Activated T-helper 9 cell treated with anti-CD3 and anti-CD28 coated beads, Interleukin-2, amount 50 U/mL, for 16 hours (primary cell): ENCODE data around the gene MARK3.
A peak's percentile ranks its signal among the peaks of the same experiment; 100 is the strongest.
"Not testable (repeated sequence)": the region's sequence is repeated elsewhere in the genome, so short reads cannot be mapped to it uniquely, and the experiment has no call there.

Source experiments
- DNase-seq: peaks from one replicate; pipeline ENCODE4 v3.0.0-alpha.2; 2020; ENCODE audit warnings: low read depth

Gene MARK3

DNA sequence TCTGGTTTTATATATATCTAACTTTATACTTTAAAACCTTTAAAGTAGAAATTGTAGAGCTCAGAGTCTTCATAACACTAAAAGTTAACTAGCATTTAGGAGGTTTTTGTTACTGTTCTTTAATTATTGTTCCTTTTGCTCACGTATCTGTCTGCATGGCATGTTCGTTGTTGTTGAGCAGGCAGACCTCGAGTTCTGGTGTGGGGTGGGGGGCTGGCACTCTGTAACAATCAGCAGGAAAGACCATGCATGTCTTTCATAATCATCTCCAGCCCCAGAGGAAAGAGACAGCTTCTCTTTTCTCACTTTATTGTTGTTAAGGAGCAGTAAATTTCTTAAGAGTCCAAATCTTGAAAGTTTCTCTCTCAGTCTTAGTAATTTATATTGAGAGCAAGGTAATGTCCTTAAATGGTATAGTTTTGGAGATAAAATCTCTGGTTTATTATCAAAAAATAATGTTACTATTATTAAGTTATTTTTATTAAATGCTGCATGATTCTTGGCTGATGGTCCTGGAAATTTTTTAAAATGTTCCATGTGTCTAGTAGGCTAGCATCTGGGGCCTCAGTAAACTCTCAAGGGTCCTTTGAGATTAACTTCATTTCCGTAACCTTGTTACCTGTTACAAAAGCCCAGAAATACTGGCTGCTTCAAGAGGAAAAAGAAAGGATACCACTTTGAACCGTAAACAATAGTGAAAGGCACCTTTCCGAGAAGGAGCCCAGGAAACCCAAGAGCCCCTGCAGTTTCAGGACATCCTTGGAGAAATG, 107.1 kb downstream of the MARK3 start:
- no peak for DNase-seq

DNA sequence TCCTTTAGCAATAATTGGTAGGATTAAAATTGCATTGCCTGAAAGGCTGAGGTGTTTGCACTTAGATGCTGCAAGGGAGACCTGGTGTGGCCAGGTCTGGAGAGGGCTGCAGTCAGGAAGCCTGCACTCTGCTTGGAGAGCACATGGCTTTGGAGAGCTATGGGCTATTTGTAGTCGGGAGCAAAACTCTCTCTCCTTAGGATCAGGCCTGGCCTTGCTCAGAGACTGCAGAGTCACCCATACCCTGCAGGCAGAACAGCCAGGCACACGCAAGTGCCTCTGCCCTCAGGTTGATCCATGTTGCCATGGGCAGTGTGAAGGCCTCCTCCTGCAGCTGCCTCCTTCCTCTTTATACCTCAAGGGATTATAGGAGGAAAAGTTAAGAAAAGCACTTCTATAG, 110.6 kb downstream of the MARK3 start:
- DNase-seq: no peak

- no peak for DNase-seq
Measured at GRCh38 chr14:103496776-103497175, 111.6 kb downstream of the MARK3 start.

DNA sequence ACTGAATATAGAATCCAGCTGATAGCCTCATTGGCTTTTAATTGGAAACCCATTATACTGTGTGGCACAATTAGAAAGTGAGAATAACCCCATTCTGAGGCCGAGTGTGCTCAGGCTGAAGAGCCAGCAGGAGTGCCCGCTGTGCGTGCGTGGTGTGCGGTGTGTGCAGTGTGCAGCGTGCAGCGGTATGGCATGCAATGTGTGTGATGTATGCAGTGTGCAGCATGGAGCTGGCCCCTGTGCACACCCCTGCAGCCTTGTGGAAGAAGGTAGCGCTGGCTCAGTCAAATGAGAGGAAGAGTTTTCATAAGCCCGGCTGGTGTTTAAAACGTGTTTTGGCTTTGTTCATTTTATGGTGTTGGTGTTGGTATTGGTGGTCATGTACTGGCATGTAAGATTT, 114.5 kb downstream of the MARK3 start:
- DNase-seq: no peak

DNA sequence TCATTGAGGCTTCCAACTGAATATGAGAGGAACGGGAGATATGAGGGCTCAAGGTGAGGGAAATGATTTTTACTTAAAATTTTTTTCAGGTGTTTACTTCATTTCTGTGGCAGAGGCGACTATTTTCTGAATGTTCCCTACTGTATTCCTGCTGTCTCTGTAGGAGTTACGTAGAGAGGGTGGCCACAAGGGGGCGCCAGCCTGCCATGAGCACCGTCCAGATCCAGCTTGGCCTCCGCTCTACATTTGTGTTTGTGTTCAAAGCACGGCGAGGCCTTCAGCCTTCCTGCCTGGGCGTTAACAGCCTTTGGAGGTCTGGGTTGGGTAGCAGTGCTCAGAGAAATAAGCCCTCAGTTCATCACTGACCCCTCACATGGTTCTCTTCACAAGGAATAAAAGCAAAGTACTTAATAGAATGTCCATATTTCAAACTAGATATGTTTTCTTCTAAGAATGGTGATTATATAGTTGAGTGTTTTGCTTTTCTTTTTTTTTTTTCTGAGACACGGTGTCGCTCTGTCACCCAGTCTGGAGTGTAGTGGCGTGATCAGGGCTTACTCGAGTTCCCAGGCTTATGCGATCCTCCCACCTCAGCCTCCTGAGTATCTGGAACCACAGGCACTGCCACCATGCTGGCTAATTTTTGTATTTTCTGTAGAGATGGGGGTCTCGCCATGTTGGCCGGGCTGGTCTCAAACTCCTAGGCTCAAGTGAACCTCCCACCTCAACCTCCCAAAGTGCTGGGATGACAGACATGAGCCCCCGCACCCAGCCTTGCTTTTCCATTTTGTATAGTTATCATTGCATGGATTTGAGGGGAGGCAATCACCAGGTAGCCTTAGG, 115.2 kb downstream of the MARK3 start:
- peak; percentile 69 for DNase-seq

DNA sequence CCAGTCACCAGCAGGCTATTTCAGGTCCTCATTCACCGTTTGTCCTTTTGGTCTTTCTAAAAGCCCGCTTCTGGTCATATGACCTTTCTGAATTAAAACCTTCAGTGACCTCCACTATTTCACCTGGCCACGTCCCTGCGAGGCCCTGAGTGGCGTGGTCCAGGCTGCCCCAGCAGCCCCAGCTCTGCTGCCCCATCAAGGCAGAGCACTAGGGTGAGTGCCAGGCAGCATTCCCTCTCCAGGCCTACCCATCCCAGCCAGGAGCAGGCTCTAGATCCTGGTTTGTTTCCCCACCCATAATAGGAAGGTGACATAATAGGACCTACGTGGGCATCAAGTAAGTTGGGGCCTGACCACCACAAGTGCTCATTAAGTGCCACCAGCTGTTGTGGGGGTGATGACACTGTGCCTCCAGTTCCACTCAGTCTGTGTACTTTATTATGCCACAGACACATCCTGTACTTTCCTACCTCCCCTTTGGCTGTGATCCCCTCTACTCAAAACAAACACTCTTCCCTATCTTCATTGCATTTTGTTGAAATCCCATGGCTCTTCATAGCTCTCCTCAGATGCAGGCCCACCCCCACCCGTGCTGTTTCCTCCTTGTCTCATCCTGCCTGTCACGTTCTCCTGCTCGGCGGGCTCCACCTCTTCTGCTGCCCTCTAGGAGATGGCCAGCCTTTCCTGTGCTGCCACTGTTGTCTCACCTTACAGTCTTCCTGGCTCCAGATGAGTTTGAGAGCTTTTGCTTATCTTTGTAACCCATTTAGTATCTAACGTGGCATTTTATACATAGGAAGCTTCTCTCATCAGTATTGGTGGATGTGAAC, 116.0 kb downstream of the MARK3 start:
- no peak for DNase-seq

DNA sequence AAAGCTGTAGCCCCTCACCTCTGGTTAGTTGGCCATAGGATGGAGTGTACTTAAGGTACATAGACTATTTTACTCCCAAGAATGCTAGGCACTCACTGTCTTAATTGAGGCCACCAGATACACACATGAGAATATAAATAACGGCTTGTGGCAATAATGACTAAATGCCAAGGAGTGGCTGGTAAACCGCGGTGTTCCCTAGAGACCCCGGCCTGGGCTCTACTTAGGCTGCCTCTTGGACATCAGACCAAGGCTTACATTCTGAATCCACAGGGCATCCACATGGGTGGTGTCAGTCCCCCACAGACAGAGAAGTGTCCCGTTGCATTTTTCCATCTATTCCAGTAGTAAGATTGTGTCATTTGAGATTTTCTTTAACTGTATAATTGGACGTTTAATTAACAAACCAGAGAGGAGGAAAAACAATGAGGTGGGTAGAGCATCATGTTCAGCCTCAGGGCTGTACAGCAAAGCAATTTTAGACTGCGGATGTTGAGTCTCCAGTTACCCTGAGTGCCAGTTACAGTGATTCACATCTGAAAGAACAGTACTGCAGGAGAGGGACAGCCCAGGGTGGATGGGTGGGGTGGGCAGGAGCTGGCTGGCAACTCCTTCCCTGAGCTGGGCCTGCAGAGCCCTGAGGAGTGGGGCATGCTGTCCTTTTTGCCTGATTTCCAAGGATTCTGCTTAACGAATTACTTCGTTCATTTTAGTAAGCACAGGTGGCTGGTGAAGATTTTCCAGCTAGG, 116.9 kb downstream of the MARK3 start:
- DNase-seq: no peak

- DNase-seq: no peak
Measured at GRCh38 chr14:103502877-103503276, 117.7 kb downstream of the MARK3 start.

DNA sequence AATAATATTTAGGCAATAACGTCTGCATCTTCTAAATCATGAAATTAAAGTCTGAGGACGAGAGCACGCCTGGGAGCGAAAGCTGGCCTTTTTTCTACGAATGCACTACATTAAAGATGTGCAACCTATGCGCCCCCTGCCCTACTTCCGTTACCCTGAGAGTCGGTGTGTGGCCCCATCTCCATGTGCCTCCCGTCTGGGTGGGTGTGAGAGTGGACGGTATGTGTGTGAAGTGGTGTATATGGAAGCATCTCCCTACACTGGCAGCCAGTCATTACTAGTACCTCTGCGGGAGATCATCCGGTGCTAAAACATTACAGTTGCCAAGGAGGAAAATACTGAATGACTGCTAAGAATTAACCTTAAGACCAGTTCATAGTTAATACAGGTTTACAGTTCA, 118.1 kb downstream of the MARK3 start:
- DNase-seq: no peak

- no peak for DNase-seq
Measured at GRCh38 chr14:103504991-103505565, 119.9 kb downstream of the MARK3 start.

DNA sequence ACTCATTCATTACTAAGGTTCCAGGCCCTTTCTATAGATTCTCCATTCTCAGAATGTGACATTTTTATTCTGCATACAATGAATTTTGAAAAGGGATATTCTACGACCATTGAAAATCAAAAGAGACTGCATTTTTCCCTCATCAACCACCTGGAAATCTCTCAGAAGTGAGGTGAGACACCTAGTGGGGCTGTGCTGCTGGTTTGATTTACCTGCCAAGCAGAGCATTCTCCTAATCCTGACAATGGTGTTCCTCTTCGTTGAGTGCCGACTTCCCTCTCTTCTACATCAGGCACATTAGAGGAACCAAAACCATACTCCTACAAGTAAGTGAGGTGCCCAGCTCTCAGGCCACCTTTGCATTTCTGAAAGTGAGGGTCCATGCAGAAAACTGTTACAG, 122.5 kb downstream of the MARK3 start:
- no peak for DNase-seq

DNA sequence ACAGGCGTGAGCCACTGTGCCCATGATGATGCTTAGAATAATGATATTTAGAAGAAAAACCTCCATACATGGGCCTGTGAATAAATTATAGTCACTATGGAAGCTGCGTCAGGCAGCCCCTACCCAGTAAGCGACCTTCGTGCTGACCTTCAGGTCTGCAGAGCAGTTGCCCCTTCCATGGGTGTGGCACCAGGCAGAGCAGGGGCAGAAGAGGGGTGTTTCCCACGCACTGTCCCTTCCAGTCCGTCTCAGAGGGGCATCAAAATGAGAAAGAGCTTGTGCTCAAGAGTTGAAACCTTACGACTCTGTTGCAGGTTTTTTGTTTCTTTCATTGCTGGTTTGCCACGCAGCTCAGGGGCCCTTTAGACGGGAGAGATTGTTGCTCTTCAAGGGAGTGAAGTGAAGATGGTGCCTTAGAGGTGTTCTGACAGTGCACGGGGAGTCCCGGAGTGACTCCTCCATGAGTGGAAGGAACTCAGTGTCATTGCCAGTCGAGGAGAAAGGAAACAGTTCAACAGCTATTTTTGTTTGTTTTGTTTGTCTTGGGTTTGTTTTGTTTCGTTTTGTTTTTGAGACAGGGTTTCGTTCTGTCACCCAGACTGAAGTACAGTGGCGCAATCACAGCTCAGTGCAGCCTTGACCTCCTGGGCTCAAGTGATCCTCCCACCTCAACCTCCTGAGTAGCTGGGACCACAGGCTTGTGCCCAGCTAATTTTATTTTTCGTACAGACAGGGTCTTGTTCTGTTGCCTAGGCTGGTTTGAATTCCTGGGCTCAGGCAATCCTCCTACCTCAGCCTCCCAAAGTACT, 123.5 kb downstream of the MARK3 start:
- DNase-seq: no peak

GRCh38 chr14:103509864-103510723, 124.9 kb downstream of the MARK3 start:
- no peak for DNase-seq

- DNase-seq: no peak
Measured at GRCh38 chr14:103510724-103511693, 125.8 kb downstream of the MARK3 start.

- not testable (repeated sequence) for DNase-seq
Measured at GRCh38 chr14:103512180-103512579, 127.0 kb downstream of the MARK3 start.

GRCh38 chr14:103512701-103513611, 127.7 kb downstream of the MARK3 start:
- no peak for DNase-seq
